SJSA1 (cell line): Measurements from ENCODE around the gene TMPRSS11B. TPM values are rescaled to one million over a fixed set of nuclear protein-coding genes. Genes with fewer than 3 reads are reported as not detected.

Experiments
- DNase-seq, 2 experiments: peaks; one replicate each; pipeline ENCODE4 v3.0.0-alpha.2; 2015 to 2020; ENCODE audit warnings: low spot score in 2 of 2, low read depth in 1 of 2
- H3K27ac ChIP-seq: fragments of 250-450 bp; sonication (Bioruptor Pico); 2 replicates; pipeline ENCODE4 v1.5.1; 2020; ENCODE audit warnings: mild to moderate bottlenecking, moderate library complexity
- H3K27me3 ChIP-seq: fragments of 250-450 bp; sonication (Bioruptor Pico); replicated peaks from 2 replicates; pipeline ENCODE4 v1.5.1; 2020; ENCODE audit warnings: mild to moderate bottlenecking, moderate library complexity
- H3K36me3 ChIP-seq: fragments of 250-450 bp; sonication (Bioruptor Pico); 2 replicates; pipeline ENCODE4 v1.5.1; 2020; ENCODE audit warnings: mild to moderate bottlenecking
- H3K4me1 ChIP-seq: fragments of 250-450 bp; sonication (Bioruptor Pico); replicated peaks from 2 replicates; pipeline ENCODE4 v1.6.1; 2021; ENCODE audit warnings: mild to moderate bottlenecking
- H3K4me3 ChIP-seq: fragments of 250-450 bp; sonication (Bioruptor Pico); 2 replicates; pipeline ENCODE4 v1.5.1; 2020; ENCODE audit warnings: mild to moderate bottlenecking
- H3K9me3 ChIP-seq: fragments of 250-450 bp; sonication (Bioruptor Pico); replicated peaks from 2 replicates; pipeline ENCODE4 v1.5.1; 2020; ENCODE audit warnings: mild to moderate bottlenecking
- total RNA-seq: library from RNA; depleted of rRNA; stranded (reverse); fragments of >200 nt; shearing (Covaris generic); gene quantifications from 2 replicates; pipeline ENCODE4 v1.2.3, GENCODE V29; 2014; rRNA removed

Gene TMPRSS11B
- total RNA-seq, 1 experiment from 2014 or later: not detected

- H3K4me3 ChIP-seq: no peak overlapping the region
- no peak overlapping the region for H3K27ac ChIP-seq
- no peaks in the 10 kb centered on the region for H3K9me3 ChIP-seq
- H3K4me1 ChIP-seq: no peaks in the 10 kb centered on the region
- DNase-seq: no peak
- H3K36me3 ChIP-seq: no peaks in the 10 kb centered on the region
- H3K27me3 ChIP-seq: no peaks in the 10 kb centered on the region; the same call in none of the 2 replicates
Measured at GRCh38 chr4:68184923-68185322, 60.6 kb downstream of the TMPRSS11B start.

- Histone ChIP-seq H3K4me3 (no peak overlapping the region), H3K9me3 (no peaks in the 10 kb centered on the region), H3K27me3 (no peaks in the 10 kb centered on the region; the same call in none of the 2 replicates), H3K4me1 (no peaks in the 10 kb centered on the region), H3K36me3 (no peaks in the 10 kb centered on the region), H3K27ac (no peak overlapping the region)
- no peak for DNase-seq
Measured at GRCh38 chr4:68183417-68183816, 62.1 kb downstream of the TMPRSS11B start.

- no peak for DNase-seq
- H3K36me3 ChIP-seq: no peaks in the 10 kb centered on the region
- no peaks in the 10 kb centered on the region; the same call in 1 of the 2 replicates for H3K27me3 ChIP-seq
- H3K4me3 ChIP-seq: no peak overlapping the region
- no peaks in the 10 kb centered on the region for H3K9me3 ChIP-seq
- no peaks in the 10 kb centered on the region for H3K4me1 ChIP-seq
- H3K27ac ChIP-seq: no peak overlapping the region
Measured at GRCh38 chr4:68182382-68182820, 63.1 kb downstream of the TMPRSS11B start.

- H3K27ac ChIP-seq: no peak overlapping the region
- H3K27me3 ChIP-seq: no peaks in the 10 kb centered on the region
- H3K9me3 ChIP-seq: no peaks in the 10 kb centered on the region
- DNase-seq: no peak
- H3K4me1 ChIP-seq: no peaks in the 10 kb centered on the region
- no peaks in the 10 kb centered on the region for H3K36me3 ChIP-seq
- H3K4me3 ChIP-seq: no peak overlapping the region
Measured at GRCh38 chr4:68180849-68181526, 64.5 kb downstream of the TMPRSS11B start.

GRCh38 chr4:68176904-68177303, 68.6 kb downstream of the TMPRSS11B start:
- H3K4me1 ChIP-seq: no peaks in the 10 kb centered on the region
- no peaks in the 10 kb centered on the region; the same call in 1 of the 2 replicates for H3K27me3 ChIP-seq
- no peak overlapping the region for H3K4me3 ChIP-seq
- DNase-seq: no peak
- no peaks in the 10 kb centered on the region for H3K36me3 ChIP-seq
- H3K27ac ChIP-seq: no peak overlapping the region
- no peaks in the 10 kb centered on the region for H3K9me3 ChIP-seq

Other genes starting within 250 kb of the TMPRSS11B start
- gene TMPRSS11F, start 115.8 kb downstream of the TMPRSS11B start, total RNA-seq: not detected in 2 replicates
- gene YTHDC1, start 104.4 kb upstream of the TMPRSS11B start, total RNA-seq: 39.2 and 63.0 TPM in 2 replicates
- not detected in 2 replicates for gene TMPRSS11E, start 201.8 kb upstream of the TMPRSS11B start, total RNA-seq